ENCODE results near the gene PITRM1.

DNA sequence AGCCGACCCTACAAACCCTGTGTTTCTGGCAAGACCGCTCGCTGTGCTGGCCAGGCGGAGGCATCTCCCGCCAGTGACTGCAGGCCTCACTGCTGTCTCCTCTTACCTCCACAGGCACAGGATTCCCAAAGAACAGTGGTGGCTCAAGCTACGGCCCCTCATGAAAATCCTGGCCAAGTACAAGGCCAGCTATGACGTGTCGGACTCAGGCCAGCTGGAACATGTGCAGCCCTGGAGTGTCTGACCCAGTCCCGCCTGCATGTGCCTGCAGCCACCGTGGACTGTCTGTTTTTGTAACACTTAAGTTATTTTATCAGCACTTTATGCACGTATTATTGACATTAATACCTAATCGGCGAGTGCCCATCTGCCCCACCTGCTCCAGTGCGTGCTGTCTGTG is 36.2 kb downstream of the PITRM1 start:
- TF ChIP-seq CTCF (conservative IDR thresholded peaks at IDR 0.05; ENCODE audit: low read length): no peak
- TF ChIP-seq EZH2phosphoT487 (IDR thresholded peaks at IDR 0.05; ENCODE audit: borderline replicate concordance, low read depth, low read length): no peak
